Mesothelial cell of epicardium (in vitro differentiated cells): ENCODE results near the gene H6PD. TPM values are rescaled to one million over a fixed set of nuclear protein-coding genes. Genes with fewer than 3 reads are reported as not detected.

ENCODE experiments used
- DNase-seq, 2 experiments: peaks; one replicate each; pipeline ENCODE4 v3.0.0; 2021; ENCODE audit warnings: low spot score in 2 of 2; ENCODE audit not compliant: unreplicated experiment in 2 of 2
- H3K27ac Mint-ChIP-seq: 2 replicates; pipeline ENCODE4 v1.8.0; 2021; ENCODE audit warnings: mixed read lengths
- H3K27me3 Mint-ChIP-seq: 2 replicates; pipeline ENCODE4 v1.8.0; 2021; ENCODE audit warnings: low read depth, mixed read lengths
- H3K36me3 Mint-ChIP-seq: 2 replicates; pipeline ENCODE4 v1.8.0; 2021; ENCODE audit warnings: mixed read lengths
- H3K4me1 Mint-ChIP-seq: 2 replicates; pipeline ENCODE4 v1.8.0; 2021; ENCODE audit warnings: mixed read lengths
- H3K4me3 Mint-ChIP-seq: 2 replicates; pipeline ENCODE4 v1.8.0; 2021; ENCODE audit warnings: mild to moderate bottlenecking, moderate library complexity, mixed read lengths
- H3K9me3 Mint-ChIP-seq: 2 replicates; pipeline ENCODE4 v1.8.0; 2021; ENCODE audit warnings: mixed read lengths
- total RNA-seq: library from RNA; stranded (reverse); gene quantifications from 3 replicates; pipeline ENCODE4 v1.2.1, GENCODE V29; 2021
- TF ChIP-seq, protein P1 (sequence below): fragments of 200-600 bp; sonication (generic); IDR thresholded peaks from one replicate; pipeline ENCODE4 v1.5.0; 2021; ENCODE audit warnings: antibody characterized with exemption; ENCODE audit not compliant: unreplicated experiment

Gene H6PD
- total RNA-seq, 1 donor from 2014 or later: 73.1 TPM

DNA sequence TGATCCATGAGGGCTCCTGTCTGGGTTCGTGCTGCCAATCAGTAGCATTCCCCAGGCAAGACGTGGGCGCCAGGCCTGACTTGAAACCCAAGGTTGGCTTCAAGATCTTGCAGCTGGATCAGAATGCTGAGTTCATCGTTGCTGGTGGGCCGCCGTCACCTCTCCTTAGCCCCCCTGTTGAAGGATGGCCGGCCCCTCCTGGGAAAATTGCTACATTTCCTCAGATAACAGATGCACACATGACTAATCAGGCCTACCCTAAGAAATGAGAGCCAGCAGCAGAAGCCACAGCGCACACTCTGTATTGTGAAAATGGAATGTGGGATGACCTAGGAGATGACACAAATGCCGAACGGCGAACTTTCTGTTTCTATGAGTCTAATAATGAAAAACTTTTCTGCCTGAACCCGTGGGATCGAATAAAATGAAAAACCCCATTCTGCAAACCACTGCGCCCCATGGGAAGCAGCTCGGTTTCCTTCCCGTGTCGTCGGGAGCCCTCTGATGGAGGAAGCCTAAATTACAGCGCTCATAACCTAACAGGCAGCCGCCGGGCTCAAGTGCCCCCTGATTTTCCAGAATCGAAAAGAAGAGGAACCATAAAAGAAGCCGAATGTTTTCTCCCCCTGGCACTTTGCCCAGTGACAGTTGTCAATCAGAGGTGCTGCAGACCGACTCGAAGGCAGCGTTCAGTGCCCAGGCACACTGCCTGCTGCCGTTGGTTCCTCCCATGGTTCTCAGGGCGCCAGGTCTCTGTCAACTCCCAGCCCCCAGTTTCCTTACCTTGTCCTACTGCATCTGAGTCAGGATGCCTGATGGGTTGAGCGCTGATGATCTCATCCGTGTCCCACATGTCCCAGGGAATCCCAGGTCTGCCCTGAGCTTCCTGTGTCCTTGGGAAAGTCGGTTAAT, 38.2 kb upstream of the H6PD start:
- no peak overlapping the region for H3K27ac Mint-ChIP-seq
- peaks cover 60% of the 10 kb centered on the region for H3K27me3 Mint-ChIP-seq
- no peaks in the 10 kb centered on the region for H3K9me3 Mint-ChIP-seq
- no peak overlapping the region for H3K4me3 Mint-ChIP-seq
- TF ChIP-seq, protein P1, sequence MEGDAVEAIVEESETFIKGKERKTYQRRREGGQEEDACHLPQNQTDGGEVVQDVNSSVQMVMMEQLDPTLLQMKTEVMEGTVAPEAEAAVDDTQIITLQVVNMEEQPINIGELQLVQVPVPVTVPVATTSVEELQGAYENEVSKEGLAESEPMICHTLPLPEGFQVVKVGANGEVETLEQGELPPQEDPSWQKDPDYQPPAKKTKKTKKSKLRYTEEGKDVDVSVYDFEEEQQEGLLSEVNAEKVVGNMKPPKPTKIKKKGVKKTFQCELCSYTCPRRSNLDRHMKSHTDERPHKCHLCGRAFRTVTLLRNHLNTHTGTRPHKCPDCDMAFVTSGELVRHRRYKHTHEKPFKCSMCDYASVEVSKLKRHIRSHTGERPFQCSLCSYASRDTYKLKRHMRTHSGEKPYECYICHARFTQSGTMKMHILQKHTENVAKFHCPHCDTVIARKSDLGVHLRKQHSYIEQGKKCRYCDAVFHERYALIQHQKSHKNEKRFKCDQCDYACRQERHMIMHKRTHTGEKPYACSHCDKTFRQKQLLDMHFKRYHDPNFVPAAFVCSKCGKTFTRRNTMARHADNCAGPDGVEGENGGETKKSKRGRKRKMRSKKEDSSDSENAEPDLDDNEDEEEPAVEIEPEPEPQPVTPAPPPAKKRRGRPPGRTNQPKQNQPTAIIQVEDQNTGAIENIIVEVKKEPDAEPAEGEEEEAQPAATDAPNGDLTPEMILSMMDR: peak; percentile 59
- no peaks in the 10 kb centered on the region for H3K36me3 Mint-ChIP-seq
- peak in 1 of 2 experiments; percentile 71 for DNase-seq
- H3K4me1 Mint-ChIP-seq: peaks cover 15% of the 10 kb centered on the region

DNA sequence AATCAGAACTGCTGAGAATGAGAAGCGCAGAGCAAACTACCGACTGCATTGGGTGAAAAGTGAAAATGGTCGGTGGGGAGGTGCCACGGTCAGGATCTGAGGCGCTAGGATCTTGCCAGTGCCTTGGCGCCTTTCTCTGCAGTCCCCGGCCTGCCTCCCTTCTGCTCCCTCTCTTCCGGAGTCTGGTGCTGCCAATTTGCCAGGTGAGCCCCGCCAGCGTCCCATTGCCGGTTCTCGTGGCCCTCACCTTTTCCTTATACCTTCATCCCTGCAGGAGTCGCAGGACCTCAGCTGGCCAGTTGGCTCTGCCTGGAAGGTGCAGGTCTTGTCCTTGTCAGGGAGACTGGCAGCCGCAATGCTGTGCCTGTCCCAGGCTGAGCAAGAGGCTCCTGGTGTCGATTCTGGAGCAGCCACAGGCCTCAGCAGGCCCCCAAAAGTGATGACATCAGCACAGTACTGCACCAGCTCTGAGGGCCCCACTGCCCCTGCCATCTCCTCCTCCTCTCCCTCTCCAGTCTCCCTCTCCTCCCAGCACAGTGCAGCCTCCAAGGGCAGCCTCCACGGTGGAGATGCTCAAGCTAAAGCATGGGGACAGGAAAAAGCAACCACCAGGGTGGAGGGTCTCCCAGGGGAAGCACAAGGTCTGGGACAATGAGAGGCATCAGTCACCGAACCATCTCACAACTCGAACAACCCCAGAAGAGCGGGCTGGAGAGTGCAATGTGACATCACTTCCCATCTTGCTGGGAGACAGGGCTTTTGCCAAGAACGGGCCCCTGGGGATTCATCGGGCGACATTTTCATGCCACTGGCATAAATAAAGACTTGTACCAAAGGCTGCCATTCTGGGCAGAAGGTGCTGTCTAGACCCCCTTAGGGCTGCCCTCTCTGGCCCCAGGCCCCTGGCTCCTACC, 37.1 kb upstream of the H6PD start:
- no peaks in the 10 kb centered on the region for H3K36me3 Mint-ChIP-seq
- H3K27me3 Mint-ChIP-seq: peaks cover 67% of the 10 kb centered on the region
- H3K27ac Mint-ChIP-seq: no peak overlapping the region
- H3K9me3 Mint-ChIP-seq: no peaks in the 10 kb centered on the region
- no peak for DNase-seq
- TF ChIP-seq, protein P1: no peak
- peaks cover 23% of the 10 kb centered on the region for H3K4me1 Mint-ChIP-seq
- no peak overlapping the region for H3K4me3 Mint-ChIP-seq

DNA sequence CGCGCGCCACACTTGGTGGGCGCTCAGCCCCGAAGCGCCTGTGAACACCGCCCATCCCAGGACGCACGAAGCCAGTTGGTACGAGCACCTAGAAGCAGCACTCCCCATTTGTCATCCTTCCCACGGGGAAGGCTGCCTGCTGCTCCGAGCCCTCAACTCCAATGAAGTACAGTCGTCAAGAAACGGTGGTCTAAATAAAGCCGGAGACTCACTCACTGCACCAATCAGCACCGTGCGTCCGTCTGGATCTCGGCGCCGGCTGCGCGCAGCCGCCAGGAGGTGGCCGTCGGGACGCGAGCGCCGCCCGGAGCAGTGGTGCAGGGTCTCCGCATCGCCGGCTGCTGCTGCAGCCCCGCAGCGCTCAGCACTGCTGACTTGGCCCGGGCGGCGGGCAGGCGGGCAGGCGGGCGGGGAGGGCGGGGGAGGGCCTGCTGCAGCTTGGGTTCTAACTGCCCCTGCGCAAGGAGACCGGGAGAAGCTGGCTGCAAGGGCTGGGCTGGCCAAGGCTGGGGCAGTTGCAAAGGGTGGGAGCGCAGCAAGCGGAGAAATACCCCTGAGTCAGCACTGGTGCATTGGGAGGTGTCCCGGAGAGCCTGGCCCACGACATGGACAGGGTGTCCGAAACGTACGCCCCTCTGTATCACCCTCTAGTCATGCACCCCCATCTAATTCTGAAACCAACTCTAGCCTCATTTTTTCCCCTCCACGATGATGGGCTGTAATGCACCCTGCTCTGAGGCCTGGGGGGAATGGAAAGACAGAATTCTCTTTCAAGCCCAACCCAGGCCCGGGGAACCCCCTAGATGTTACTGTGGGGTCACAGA, 35.8 kb upstream of the H6PD start:
- no peak overlapping the region for H3K27ac Mint-ChIP-seq
- no peaks in the 10 kb centered on the region for H3K9me3 Mint-ChIP-seq
- peak overlapping the region; percentile 58 for H3K4me3 Mint-ChIP-seq
- peaks cover 27% of the 10 kb centered on the region for H3K4me1 Mint-ChIP-seq
- no peaks in the 10 kb centered on the region for H3K36me3 Mint-ChIP-seq
- H3K27me3 Mint-ChIP-seq: peaks cover 76% of the 10 kb centered on the region
- peak in 1 of 2 experiments; percentile 64 for DNase-seq
- TF ChIP-seq, protein P1: no peak

DNA sequence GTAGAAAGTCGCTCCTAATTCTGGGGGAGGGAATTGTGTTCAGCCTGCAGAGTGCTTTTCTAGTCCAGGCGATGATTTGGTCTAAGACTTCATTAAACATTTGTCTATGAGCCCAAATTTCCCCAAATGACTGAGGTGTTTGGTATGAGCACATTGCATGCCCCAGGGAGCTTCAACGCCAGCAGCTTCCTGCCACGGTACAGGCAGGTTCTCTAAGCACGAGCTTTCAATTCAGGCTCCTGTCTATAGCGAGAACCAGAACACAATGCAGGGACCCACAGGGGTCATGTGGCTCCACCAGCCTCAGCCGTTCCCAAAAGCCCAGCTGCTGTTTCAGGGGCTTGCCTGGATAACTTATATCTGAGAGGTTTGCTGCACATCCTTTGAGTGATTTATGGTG, 34.1 kb upstream of the H6PD start:
- Mint-ChIP-seq H3K4me3 (no peak overlapping the region), H3K27ac (no peak overlapping the region), H3K27me3 (peaks cover 90% of the 10 kb centered on the region), H3K9me3 (no peaks in the 10 kb centered on the region), H3K4me1 (peaks cover 27% of the 10 kb centered on the region), H3K36me3 (no peaks in the 10 kb centered on the region)
- TF ChIP-seq, protein P1: no peak
- DNase-seq: no peak
